Neuronal stem cell (in vitro differentiated cells): ENCODE data around the gene ROMO1.
"Not testable (repeated sequence)": the region's sequence is repeated elsewhere in the genome, so short reads cannot be mapped to it uniquely, and the experiment has no call there.

Source experiments
- DNase-seq: peaks from one replicate; pipeline ENCODE4 v3.0.0-alpha.2; 2013; ENCODE audit warnings: low spot score
- H2AFZ ChIP-seq: one replicate; pipeline ENCODE4 v1.6.1; 2013; ENCODE audit warnings: mild to moderate bottlenecking, low read length, inconsistent platforms
- H2AK5ac ChIP-seq: 2 replicates; pipeline ENCODE4 v1.6.1; 2013; ENCODE audit warnings: low read depth, mild to moderate bottlenecking, inconsistent platforms, low read length, moderate library complexity, mixed read lengths
- H2BK120ac ChIP-seq: 2 replicates; pipeline ENCODE4 v1.6.1; 2013; ENCODE audit warnings: low read depth, mild to moderate bottlenecking, inconsistent platforms, low read length, moderate library complexity, mixed read lengths
- H2BK12ac ChIP-seq: one replicate; pipeline ENCODE4 v1.6.1; 2013; ENCODE audit warnings: low read length, inconsistent platforms
- H2BK15ac ChIP-seq: 2 replicates; pipeline ENCODE4 v1.6.1; 2013; ENCODE audit warnings: mild to moderate bottlenecking, low read length, inconsistent platforms, mixed read lengths
- H2BK5ac ChIP-seq: one replicate; pipeline ENCODE4 v1.6.1; 2013; ENCODE audit warnings: inconsistent platforms, mild to moderate bottlenecking, low read length, moderate library complexity
- H3K14ac ChIP-seq: one replicate; pipeline ENCODE4 v1.6.1; 2013; ENCODE audit warnings: low read length, inconsistent platforms
- H3K18ac ChIP-seq: 2 replicates; pipeline ENCODE4 v1.6.1; 2013; ENCODE audit warnings: low read length, inconsistent platforms
- H3K23ac ChIP-seq: 2 replicates; pipeline ENCODE4 v1.6.1; 2013; ENCODE audit warnings: low read depth, mild to moderate bottlenecking, mixed read lengths, low read length, inconsistent platforms; ENCODE audit not compliant: poor library complexity
- H3K27ac ChIP-seq: replicated peaks from 3 replicates; pipeline ENCODE4 v1.5.1; 2013; ENCODE audit warnings: low read length, inconsistent platforms
- H3K27me3 ChIP-seq, 3 experiments: 2 replicates each; pipeline ENCODE4 v1.6.1; 2013; ENCODE audit warnings: low read length in 3 of 3, mild to moderate bottlenecking in 2 of 3, inconsistent platforms in 1 of 3, low read depth in 1 of 3, mixed read lengths in 1 of 3, moderate library complexity in 1 of 3; ENCODE audit not compliant: control insufficient read depth in 3 of 3, insufficient read depth in 3 of 3
- H3K36me3 ChIP-seq, 2 donors: replicated peaks in 1 of 2; 2 replicates each; pipeline ENCODE4 v1.6.1; 2013; ENCODE audit warnings: low read length in 2 of 2; ENCODE audit not compliant: control insufficient read depth in 2 of 2, insufficient read depth in 2 of 2
- H3K4ac ChIP-seq: 2 replicates; pipeline ENCODE4 v1.6.1; 2013; ENCODE audit warnings: inconsistent platforms, mild to moderate bottlenecking, low read length, moderate library complexity
- H3K4me1 ChIP-seq, 2 donors: 1 replicate in 1 of 2; 2 replicates in 1 of 2; pipeline ENCODE4 v1.6.1; 2013; ENCODE audit warnings: low read length in 2 of 2, low read depth in 1 of 2; ENCODE audit not compliant: control insufficient read depth in 2 of 2, insufficient read depth in 1 of 2
- H3K4me2 ChIP-seq: one replicate; pipeline ENCODE4 v1.6.1; 2013; ENCODE audit warnings: mild to moderate bottlenecking, low read length, inconsistent platforms; ENCODE audit not compliant: insufficient read depth, poor library complexity, severe bottlenecking
- H3K4me3 ChIP-seq, 2 donors: 2 replicates each; pipeline ENCODE4 v1.5.1; 2013; ENCODE audit warnings: low read length in 2 of 2, mild to moderate bottlenecking in 2 of 2, inconsistent platforms in 1 of 2, moderate library complexity in 1 of 2
- H3K79me1 ChIP-seq: one replicate; pipeline ENCODE4 v1.6.1; 2013; ENCODE audit warnings: low read depth, mild to moderate bottlenecking, inconsistent platforms, low read length, moderate library complexity
- H3K9ac ChIP-seq: one replicate; pipeline ENCODE4 v1.6.1; 2013; ENCODE audit warnings: mild to moderate bottlenecking, low read depth, low read length, inconsistent platforms; ENCODE audit not compliant: poor library complexity
- H3K9me3 ChIP-seq, 2 donors: replicated peaks in 1 of 2; 2 replicates each; pipeline versions ENCODE3 to v1.6.1; 2013; ENCODE audit warnings: low read length in 2 of 2, mild to moderate bottlenecking in 2 of 2, inconsistent platforms in 1 of 2, low read depth in 1 of 2, mixed read lengths in 1 of 2, moderate library complexity in 1 of 2; ENCODE audit not compliant: control insufficient read depth in 2 of 2, insufficient read depth in 1 of 2
- H4K8ac ChIP-seq: one replicate; pipeline ENCODE4 v1.6.1; 2013; ENCODE audit warnings: low read depth, mild to moderate bottlenecking, inconsistent platforms, low read length, moderate library complexity
- H4K91ac ChIP-seq: one replicate; pipeline ENCODE4 v1.6.1; 2013; ENCODE audit warnings: low read length, low read depth, mild to moderate bottlenecking, inconsistent platforms; ENCODE audit not compliant: poor library complexity
- WGBS, 2 donors: extraction: QIAGEN DNeasy Blood & Tissue Kit; methylation state at CpG; one replicate each; pipeline ENCODE4 v1.1.7; 2013; ENCODE audit warnings: missing lambda C conversion rate in 2 of 2, mixed read lengths in 1 of 2; ENCODE audit not compliant: insufficient read length in 2 of 2, insufficient replicate concordance in 1 of 2; ENCODE audit errors: extremely low coverage in 2 of 2; 5-methylcytosine and 5-hydroxymethylcytosine counted together

The ROMO1 gene

GRCh38 chr20:35680452-35681183 lies 18.6 kb upstream of the ROMO1 start:
- Histone ChIP-seq H3K4me3 (no peak overlapping the region), H3K23ac (no peak overlapping the region), H3K9ac (no peak overlapping the region), H3K27ac (no peak overlapping the region), H2AK5ac (no peak overlapping the region), H4K8ac (no peak overlapping the region), H2BK12ac (no peak overlapping the region), H2BK5ac (no peak overlapping the region), H3K4me2 (no peak overlapping the region), H3K36me3 (no peaks in the 10 kb centered on the region), H2BK120ac (no peak overlapping the region), H3K14ac (no peak overlapping the region), H3K27me3 (no peaks in the 10 kb centered on the region), H2AFZ (no peak overlapping the region), H4K91ac (no peak overlapping the region), H3K79me1 (no peaks in the 10 kb centered on the region), H3K4ac (no peak overlapping the region), H3K4me1 (no peaks in the 10 kb centered on the region), H3K9me3 (no peaks in the 10 kb centered on the region), H3K18ac (no peak overlapping the region), H2BK15ac (no peak overlapping the region)
- no CpG with 5 or more reads among the region's 4 CpGs for WGBS, 2 donors
- no peak for DNase-seq

- Histone ChIP-seq H3K4ac (no peak overlapping the region), H3K27ac (no peak overlapping the region), H3K27me3 (no peaks in the 10 kb centered on the region), H3K4me1 (no peaks in the 10 kb centered on the region), H3K4me3 (no peak overlapping the region), H3K4me2 (no peak overlapping the region), H3K18ac (no peak overlapping the region), H2BK120ac (no peak overlapping the region), H2BK12ac (no peak overlapping the region), H3K36me3 (no peaks in the 10 kb centered on the region), H4K8ac (no peak overlapping the region), H3K9me3 (peaks cover 0 to under 1% of the 10 kb centered on the region in 2 donors), H4K91ac (no peak overlapping the region), H3K14ac (no peak overlapping the region), H3K79me1 (no peaks in the 10 kb centered on the region), H2AFZ (no peak overlapping the region), H3K23ac (no peak overlapping the region), H2BK15ac (no peak overlapping the region), H2AK5ac (no peak overlapping the region), H3K9ac (no peak overlapping the region), H2BK5ac (no peak overlapping the region)
- WGBS, 2 donors, result 100% methylated on average over 1 of the region's 1 CpG; no CpG with 5 or more reads in 1 of the 2 donors
- DNase-seq, result no peak
Observed at GRCh38 chr20:35681960-35682359, 17.2 kb upstream of the ROMO1 start.

- H4K8ac ChIP-seq, H2BK120ac ChIP-seq, H3K4me2 ChIP-seq, H2BK5ac ChIP-seq, H3K9ac ChIP-seq, H3K23ac ChIP-seq, H4K91ac ChIP-seq, H2AFZ ChIP-seq, H3K27me3 ChIP-seq, H3K4me3 ChIP-seq, H3K4me1 ChIP-seq, H2AK5ac ChIP-seq, H3K14ac ChIP-seq, H2BK12ac ChIP-seq, DNase-seq, H3K79me1 ChIP-seq, H3K27ac ChIP-seq, H3K9me3 ChIP-seq, H3K4ac ChIP-seq, H2BK15ac ChIP-seq, H3K18ac ChIP-seq: not testable (repeated sequence)
- peaks cover 2 to 16% of the 10 kb centered on the region in 2 donors for H3K36me3 ChIP-seq
- no CpG with 5 or more reads among the region's 9 CpGs for WGBS, 2 donors
Observed at GRCh38 chr20:35685368-35685767, 13.8 kb upstream of the ROMO1 start.

GRCh38 chr20:35686872-35687271 lies 12.3 kb upstream of the ROMO1 start:
- not testable (repeated sequence) for H3K4me2 ChIP-seq, H3K27ac ChIP-seq, H3K4me3 ChIP-seq, H3K23ac ChIP-seq, H3K9me3 ChIP-seq, H4K91ac ChIP-seq, H3K18ac ChIP-seq, H2BK5ac ChIP-seq, H3K79me1 ChIP-seq, H3K14ac ChIP-seq, H4K8ac ChIP-seq, H3K4ac ChIP-seq, H2BK12ac ChIP-seq, H2AK5ac ChIP-seq, H2BK120ac ChIP-seq, H3K4me1 ChIP-seq, H2AFZ ChIP-seq, H3K9ac ChIP-seq, H2BK15ac ChIP-seq, H3K27me3 ChIP-seq, DNase-seq
- no CpG with 5 or more reads among the region's 11 CpGs for WGBS, 2 donors
- peaks cover 2 to 18% of the 10 kb centered on the region in 2 donors for H3K36me3 ChIP-seq
